ENCODE data around the gene KRTAP10-10. TPM values are rescaled to one million over a fixed set of nuclear protein-coding genes. Genes with fewer than 3 reads are reported as not detected.
A peak's percentile ranks its signal among the peaks of the same experiment; 100 is the strongest.
"Not testable (repeated sequence)": the region's sequence is repeated elsewhere in the genome, so short reads cannot be mapped to it uniquely, and the experiment has no call there.

Gene KRTAP10-10
- total RNA-seq, 1 donor from 2014 or later, result not detected

DNA sequence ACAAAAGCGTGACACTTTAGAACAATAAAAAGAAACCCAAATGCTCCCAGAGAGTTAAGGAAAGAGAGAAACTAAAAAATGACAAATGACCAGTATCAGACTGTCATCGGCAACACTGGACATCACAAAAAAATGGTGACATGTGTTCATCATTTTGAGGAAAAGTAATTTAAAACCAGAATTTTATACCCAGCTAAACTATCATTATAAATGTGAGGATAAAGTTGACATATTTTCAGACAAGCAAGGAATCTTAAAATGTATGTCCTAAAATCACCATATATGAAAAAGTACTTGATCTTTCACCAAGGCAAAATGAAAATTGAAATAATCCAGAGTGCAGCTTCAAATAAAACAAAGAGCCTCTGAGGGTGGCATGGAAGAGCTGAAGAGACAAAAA is 7.7 kb downstream of the KRTAP10-10 start:
- no peaks in the 10 kb centered on the region for H3K79me2 ChIP-seq (ENCODE audit: low read depth)
- Mint-ChIP-seq H3K9me3 (peaks cover 35% of the 10 kb centered on the region), H3K4me3 (no peak overlapping the region), H3K27ac (no peak overlapping the region), H3K36me3 (no peaks in the 10 kb centered on the region), H3K27me3 (ENCODE audit: insufficient read depth, low read depth) (peaks cover 14% of the 10 kb centered on the region), H3K4me1 (peaks cover 15% of the 10 kb centered on the region)
- H3K4me3 ChIP-seq, result no peak overlapping the region
- no peaks in the 10 kb centered on the region for H3K36me3 ChIP-seq
- H3F3A ChIP-seq (ENCODE audit: low read depth), result peaks cover 16% of the 10 kb centered on the region
- no peak for DNase-seq (ENCODE audit: low spot score)
- H3K27ac ChIP-seq, result no peak overlapping the region
- TF ChIP-seq, protein P1, sequence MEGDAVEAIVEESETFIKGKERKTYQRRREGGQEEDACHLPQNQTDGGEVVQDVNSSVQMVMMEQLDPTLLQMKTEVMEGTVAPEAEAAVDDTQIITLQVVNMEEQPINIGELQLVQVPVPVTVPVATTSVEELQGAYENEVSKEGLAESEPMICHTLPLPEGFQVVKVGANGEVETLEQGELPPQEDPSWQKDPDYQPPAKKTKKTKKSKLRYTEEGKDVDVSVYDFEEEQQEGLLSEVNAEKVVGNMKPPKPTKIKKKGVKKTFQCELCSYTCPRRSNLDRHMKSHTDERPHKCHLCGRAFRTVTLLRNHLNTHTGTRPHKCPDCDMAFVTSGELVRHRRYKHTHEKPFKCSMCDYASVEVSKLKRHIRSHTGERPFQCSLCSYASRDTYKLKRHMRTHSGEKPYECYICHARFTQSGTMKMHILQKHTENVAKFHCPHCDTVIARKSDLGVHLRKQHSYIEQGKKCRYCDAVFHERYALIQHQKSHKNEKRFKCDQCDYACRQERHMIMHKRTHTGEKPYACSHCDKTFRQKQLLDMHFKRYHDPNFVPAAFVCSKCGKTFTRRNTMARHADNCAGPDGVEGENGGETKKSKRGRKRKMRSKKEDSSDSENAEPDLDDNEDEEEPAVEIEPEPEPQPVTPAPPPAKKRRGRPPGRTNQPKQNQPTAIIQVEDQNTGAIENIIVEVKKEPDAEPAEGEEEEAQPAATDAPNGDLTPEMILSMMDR (IDR thresholded peaks at IDR 0.05), result no peak
- TF ChIP-seq EZH2phosphoT487 (IDR thresholded peaks at IDR 0.05), result no peak
- no peak for TF ChIP-seq EZH2 (IDR thresholded peaks at IDR 0.05)
- H3K4me2 ChIP-seq, result no peak overlapping the region
- no peaks in the 10 kb centered on the region for H4K20me1 ChIP-seq (ENCODE audit: low read depth)
- peaks cover 8% of the 10 kb centered on the region for H3K9me3 ChIP-seq (ENCODE audit: low read depth)
- no peaks in the 10 kb centered on the region for H3K27me3 ChIP-seq
- H3K9ac ChIP-seq, result no peak overlapping the region
- H2AFZ ChIP-seq (replicated peaks), result no peak overlapping the region
- H3K4me1 ChIP-seq, result peaks cover 19% of the 10 kb centered on the region

DNA sequence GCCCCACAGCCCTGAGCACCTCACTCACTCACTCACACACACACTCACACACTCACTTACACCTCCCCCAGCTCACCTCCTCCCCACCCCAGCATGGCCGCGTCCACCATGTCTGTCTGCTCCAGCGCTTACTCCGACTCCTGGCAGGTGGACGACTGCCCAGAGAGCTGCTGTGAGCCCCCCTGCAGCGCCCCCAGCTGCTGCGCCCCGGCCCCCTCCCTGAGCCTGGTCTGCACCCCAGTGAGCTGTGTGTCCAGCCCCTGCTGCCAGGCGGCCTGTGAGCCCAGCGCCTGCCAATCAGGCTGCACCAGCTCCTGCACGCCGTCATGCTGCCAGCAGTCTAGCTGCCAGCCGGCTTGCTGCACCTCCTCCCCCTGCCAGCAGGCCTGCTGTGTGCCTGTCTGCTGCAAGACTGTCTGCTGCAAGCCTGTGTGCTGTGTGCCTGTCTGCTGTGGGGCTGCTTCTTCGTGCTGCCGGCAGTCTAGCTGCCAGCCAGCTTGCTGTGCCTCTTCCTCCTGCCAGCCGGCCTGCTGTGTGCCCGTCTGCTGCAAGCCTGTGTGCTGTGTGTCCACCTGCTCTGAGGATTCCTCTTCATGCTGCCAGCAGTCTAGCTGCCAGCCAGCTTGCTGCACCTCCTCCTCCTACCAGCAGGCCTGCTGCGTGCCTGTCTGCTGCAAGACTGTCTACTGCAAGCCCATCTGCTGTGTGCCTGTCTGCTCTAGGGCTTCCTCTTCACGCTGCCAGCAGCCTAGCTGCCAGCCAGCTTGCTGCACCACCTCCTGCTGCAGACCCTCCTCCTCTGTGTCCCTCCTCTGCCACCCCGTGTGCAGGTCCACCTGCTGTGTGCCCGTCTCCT is 9.4 kb downstream of the KRTAP10-10 start, which contains the start of gene KRTAP10-11:
TSS of gene KRTAP10-11 (plus strand) at position 49 of the 856 bp plus-strand sequence. CDS start at position 94, 45 bp downstream.
- not testable (repeated sequence) for H3K27ac ChIP-seq; H3K4me3 Mint-ChIP-seq; H3K4me3 ChIP-seq; H4K20me1 ChIP-seq (ENCODE audit: low read depth); H3K79me2 ChIP-seq (ENCODE audit: low read depth); H3K36me3 ChIP-seq; H3K27me3 ChIP-seq; H3K36me3 Mint-ChIP-seq; H3K27ac Mint-ChIP-seq; H3K9me3 ChIP-seq (ENCODE audit: low read depth); H3K9ac ChIP-seq
- peak within 1 kb of the TSS; percentile 76 for H2AFZ ChIP-seq (replicated peaks)
- Mint-ChIP-seq H3K4me1 (peaks cover 15% of the 10 kb centered on the region), H3K27me3 (ENCODE audit: insufficient read depth, low read depth) (peaks cover 12% of the 10 kb centered on the region), H3K9me3 (peaks cover 35% of the 10 kb centered on the region)
- peak; percentile 20 for DNase-seq (ENCODE audit: low spot score)
- peaks cover 16% of the 10 kb centered on the region for H3F3A ChIP-seq (ENCODE audit: low read depth)
- H3K4me2 ChIP-seq, result peak within 1 kb of the TSS; percentile 8
- peaks cover 19% of the 10 kb centered on the region for H3K4me1 ChIP-seq

DNA sequence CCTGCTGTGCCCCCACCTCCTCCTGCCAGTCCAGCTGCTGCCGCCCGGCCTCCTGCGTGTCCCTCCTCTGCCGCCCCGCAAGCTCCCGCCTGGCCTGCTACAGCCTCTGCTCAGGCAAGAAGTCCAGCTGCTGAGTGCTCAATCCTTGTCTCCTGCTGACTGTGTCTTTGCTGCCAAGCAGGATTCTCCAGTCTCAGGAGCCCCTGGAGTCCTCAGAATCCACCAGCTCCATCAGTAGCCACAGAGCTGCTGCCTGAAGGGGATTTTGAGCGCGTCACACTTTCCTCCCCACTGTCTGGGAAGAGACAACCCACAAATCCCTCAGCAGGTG is 10.0 kb downstream of the KRTAP10-10 start:
- H3K9me3 Mint-ChIP-seq, result peaks cover 34% of the 10 kb centered on the region
- Histone ChIP-seq H4K20me1 (ENCODE audit: low read depth) (no peaks in the 10 kb centered on the region), H3K9me3 (ENCODE audit: low read depth) (peaks cover 8% of the 10 kb centered on the region), H2AFZ (replicated peaks) (peak overlapping the region; percentile 76), H3K36me3 (no peaks in the 10 kb centered on the region), H3K27ac (no peak overlapping the region), H3K4me3 (no peak overlapping the region), H3K9ac (no peak overlapping the region), H3F3A (ENCODE audit: low read depth) (peaks cover 16% of the 10 kb centered on the region), H3K79me2 (ENCODE audit: low read depth) (no peaks in the 10 kb centered on the region), H3K4me2 (peak overlapping the region; percentile 8), H3K4me1 (peaks cover 19% of the 10 kb centered on the region), H3K27me3 (no peaks in the 10 kb centered on the region)
- H3K27me3 Mint-ChIP-seq (ENCODE audit: insufficient read depth, low read depth), result peaks cover 12% of the 10 kb centered on the region
- no peak for TF ChIP-seq EZH2phosphoT487 (IDR thresholded peaks at IDR 0.05)
- TF ChIP-seq, protein P1 (IDR thresholded peaks at IDR 0.05), result no peak
- no peak for TF ChIP-seq EZH2 (IDR thresholded peaks at IDR 0.05)
- DNase-seq (ENCODE audit: low spot score), result peak; percentile 41
- no peak overlapping the region for H3K27ac Mint-ChIP-seq
- peaks cover 15% of the 10 kb centered on the region for H3K4me1 Mint-ChIP-seq
- H3K4me3 Mint-ChIP-seq, result no peak overlapping the region
- peaks cover 4% of the 10 kb centered on the region for H3K36me3 Mint-ChIP-seq

All from neural progenitor cell (in vitro differentiated cells).